Measurements from ENCODE around the gene DR1. TPM values are rescaled to one million over a fixed set of nuclear protein-coding genes. Genes with fewer than 3 reads are reported as not detected.

The DR1 gene
- total and polyA plus RNA-seq, 2 of the 4 experiments (the other 2 are of a cell fraction) = 27.1 to 39.4 TPM

- H3K4me2 ChIP-seq (ENCODE audit: low read depth, low read length) = no peak overlapping the region
- POLR2A ChIA-PET (ENCODE audit: unreplicated experiment) = no interaction called here
- no peak overlapping the region for H3K4me3 ChIP-seq (ENCODE audit: insufficient read depth, low read depth, low read length)
- DNase-seq (no peak), ATAC-seq (ENCODE audit: low read depth) (no peak)
- no peaks in the 10 kb centered on the region for H3K9me3 ChIP-seq (ENCODE audit: control insufficient read depth, insufficient read depth, low read length)
- no peak overlapping the region for H2BK20ac ChIP-seq (ENCODE audit: low read depth, low read length)
- no peak overlapping the region for H2AFZ ChIP-seq (replicated peaks; ENCODE audit: low read length, poor library complexity)
- no peak overlapping the region for H2AK9ac ChIP-seq (replicated peaks; ENCODE audit: low read depth, low read length, poor library complexity)
- H2BK120ac ChIP-seq (ENCODE audit: low read depth, low read length) = no peak overlapping the region
- no peak overlapping the region for H3K4ac ChIP-seq (ENCODE audit: low read depth, low read length)
- TF ChIP-seq CEBPB (IDR thresholded peaks at IDR 0.05; ENCODE audit: low read depth, low read length) (no peak), NFE2L2 (IDR thresholded peaks at IDR 0.05; ENCODE audit: low read depth, low read length) (no peak), FOS (IDR thresholded peaks at IDR 0.05; ENCODE audit: low read depth, low read length) (no peak), RCOR1 (IDR thresholded peaks at IDR 0.05; ENCODE audit: insufficient replicate concordance, low read length) (no peak), BHLHE40 (IDR thresholded peaks at IDR 0.05; ENCODE audit: low read depth, low read length) (no peak), CTCF (conservative IDR thresholded peaks at IDR 0.05; ENCODE audit: low read depth, low read length) (no peak)
- WGBS, 2 experiments (ENCODE audit: extremely low coverage in 2 of 2, insufficient read length in 1 of 2) = 20% methylated on average over 1 of the region's 2 CpGs; no CpG with 5 or more reads in 1 of the 2 experiments
- in situ Hi-C loops (cut with MboI; ENCODE audit: low sequenced_read_pairs) = no loop called here
- no peak overlapping the region for H4K8ac ChIP-seq (ENCODE audit: low read depth in 2 of 2, low read length in 2 of 2)
- no peak overlapping the region for H3K9ac ChIP-seq (ENCODE audit: low read depth, low read length)
- CTCF ChIA-PET = no interaction called here
- H3K9me1 ChIP-seq (ENCODE audit: insufficient read depth, low read length) = no peaks in the 10 kb centered on the region
- no peaks in the 10 kb centered on the region for H3K27me3 ChIP-seq (ENCODE audit: control insufficient read depth, insufficient read depth, low read length)
- H2BK15ac ChIP-seq (ENCODE audit: low read depth, low read length) = no peak overlapping the region
- no TSS peak for BruUV-seq (replicated peaks)
- no peaks in the 10 kb centered on the region for H3K4me1 ChIP-seq (ENCODE audit: control insufficient read depth, insufficient read depth, low read length)
- H4K5ac ChIP-seq (ENCODE audit: low read depth, low read length) = no peak overlapping the region
- dilution Hi-C loops (cut with HindIII; ENCODE audit: low sequenced_read_pairs, unreplicated experiment) = no loop called here
- H3K23ac ChIP-seq (ENCODE audit: low read depth, low read length) = no peak overlapping the region
- no peak overlapping the region for H2BK5ac ChIP-seq (ENCODE audit: low read depth, low read length, poor library complexity, severe bottlenecking)
- no peak overlapping the region for H3K18ac ChIP-seq (ENCODE audit: low read depth, low read length)
- H3K56ac ChIP-seq (ENCODE audit: extremely low read depth, insufficient read depth, low read length) = no peak overlapping the region
- H4K91ac ChIP-seq (ENCODE audit: insufficient read depth, low read depth, low read length) = no peak overlapping the region
- H3K27ac ChIP-seq (ENCODE audit: insufficient read depth, low read length) = no peak overlapping the region
- intact Hi-C loops (cut with micrococcal nuclease) = no loop called here
- no peaks in the 10 kb centered on the region for H4K20me1 ChIP-seq (ENCODE audit: insufficient read depth, low read length)
- no peaks in the 10 kb centered on the region for H3K36me3 ChIP-seq (ENCODE audit: control insufficient read depth, insufficient read depth, low read length)
- H3K79me1 ChIP-seq (ENCODE audit: low read depth in 1 of 2, low read length in 2 of 2) = no peaks in the 10 kb centered on the region
- H2AK5ac ChIP-seq (ENCODE audit: low read depth, low read length) = no peak overlapping the region
- H3K14ac ChIP-seq (replicated peaks; ENCODE audit: low read depth, low read length) = no peak overlapping the region
Observed at GRCh38 chr1:93317207-93317606, 28.5 kb upstream of the DR1 start.
